Aorta (tissue), 5 donors: Measurements from ENCODE around the gene PADI2. TPM values are rescaled to one million over a fixed set of nuclear protein-coding genes. Genes with fewer than 3 reads are reported as not detected.

Source experiments
- ATAC-seq: fragments of 200-7000 bp; cut with Tn5 transposase; one replicate; pipeline ENCODE4 v1.9.1; 2022; ENCODE audit warnings: moderate library complexity; ENCODE audit not compliant: low FRiP score
- DNase-seq, 2 donors: peaks; one replicate each; pipeline ENCODE4 v3.0.0-alpha.2; 2020
- H3K27ac ChIP-seq, 2 donors: one replicate each; pipeline ENCODE4 v1.5.1; 2013; ENCODE audit warnings: low read length in 2 of 2, mild to moderate bottlenecking in 2 of 2, moderate library complexity in 2 of 2, control low read depth in 1 of 2, inconsistent platforms in 1 of 2, low read depth in 1 of 2
- H3K27me3 ChIP-seq, 2 donors: one replicate each; pipeline ENCODE4 v1.6.1; 2013; ENCODE audit warnings: control low read depth in 1 of 2, low read length in 1 of 2, mild to moderate bottlenecking in 1 of 2, moderate library complexity in 1 of 2; ENCODE audit not compliant: insufficient read depth in 2 of 2, control insufficient read depth in 1 of 2
- H3K36me3 ChIP-seq, 2 donors: one replicate each; pipeline ENCODE4 v1.6.1; 2013; ENCODE audit warnings: control low read depth in 1 of 2, low read length in 1 of 2, mild to moderate bottlenecking in 1 of 2; ENCODE audit not compliant: insufficient read depth in 2 of 2, control insufficient read depth in 1 of 2
- H3K4me1 ChIP-seq, 2 donors: one replicate each; pipeline ENCODE4 v1.6.1; 2013; ENCODE audit warnings: low read length in 2 of 2, control low read depth in 1 of 2, mild to moderate bottlenecking in 1 of 2, moderate library complexity in 1 of 2; ENCODE audit not compliant: insufficient read depth in 2 of 2, control insufficient read depth in 1 of 2
- H3K4me3 ChIP-seq, 2 donors: one replicate each; pipeline ENCODE4 v1.5.1; 2013; ENCODE audit warnings: low read length in 2 of 2, control low read depth in 1 of 2, mild to moderate bottlenecking in 1 of 2
- H3K9me3 ChIP-seq: one replicate; pipeline ENCODE4 v1.6.1; 2013; ENCODE audit warnings: mild to moderate bottlenecking, low read length; ENCODE audit not compliant: control insufficient read depth
- WGBS, 2 donors: extraction: QIAGEN DNeasy Blood & Tissue Kit; methylation state at CpG; one replicate each; pipeline ENCODE4 v1.1.7; 2013; 5-methylcytosine and 5-hydroxymethylcytosine counted together
- intact Hi-C, 2 donors: fragments of 100-400 bp; cut with DNase I; formaldehyde crosslinking; loops; one replicate each; pipeline versions ENCODE4 v1.14.2 to v1.15.0; 2022
- polyA plus RNA-seq, 2 donors: library from polyadenylated mRNA; stranded (reverse); fragments of 200-250 nt; gene quantifications; one replicate each; pipeline ENCODE4 v1.2.3, GENCODE V29; 2013
- total RNA-seq, 2 donors: library from RNA; stranded (reverse); fragmentation: NEBNext Ultra II Directional; extraction: Animal tissue kit (Norgen Biotek cat#: 25700); gene quantifications; one replicate each; pipeline ENCODE4 v1.2.1, GENCODE V29; 2021
- donor health status: healthy with polysubstance abuse.
- donor health status: Bipolar disorder and iron deficiency.
- donor health status: DM: no; HTN: no; CAD: no.
- donor health status: DM: no; HTN: no; CAD: no.
- donor health status: DM: yes; HTN: yes; CAD: no.

PADI2 gene
- total and polyA plus RNA-seq, 4 donors = 0.87 to 2.9 (median 2.0) TPM

- Histone ChIP-seq H3K9me3 (no peaks in the 10 kb centered on the region), H3K36me3 (no peaks in the 10 kb centered on the region), H3K4me1 (peaks cover 0 to 10% of the 10 kb centered on the region in 2 donors), H3K27ac (peak overlapping the region in 1 of 2 donors; percentile 64), H3K4me3 (peak overlapping the region; percentile 28 to 43), H3K27me3 (no peaks in the 10 kb centered on the region)
- intact Hi-C loops = loop anchor here in 1 of 2 donors (2.0 kb wide), 1 partner anchor 40 kb away; no protein-coding TSS in a partner anchor
- peak in 1 of 2 donors; percentile 46 for DNase-seq
- 5% methylated on average over 12 of the region's 12 CpGs for WGBS, 2 donors
- ATAC-seq = no peak
Measured at GRCh38 chr1:17053086-17053684, 66.1 kb downstream of the PADI2 start.

GRCh38 chr1:17052641-17053040 lies 66.6 kb downstream of the PADI2 start:
- ATAC-seq (no peak), DNase-seq (no peak)
- H3K4me1 ChIP-seq = peaks cover 0 to 10% of the 10 kb centered on the region in 2 donors
- H3K36me3 ChIP-seq = no peaks in the 10 kb centered on the region
- H3K9me3 ChIP-seq = no peaks in the 10 kb centered on the region
- no peak overlapping the region for H3K27ac ChIP-seq
- H3K4me3 ChIP-seq = peak overlapping the region in 1 of 2 donors; percentile 43
- intact Hi-C loops = loop anchor here in 1 of 2 donors (2.0 kb wide), 1 partner anchor 40 kb away; no protein-coding TSS in a partner anchor
- H3K27me3 ChIP-seq = no peaks in the 10 kb centered on the region

- DNase-seq = no peak
Measured at GRCh38 chr1:17052038-17052437, 67.2 kb downstream of the PADI2 start.

GRCh38 chr1:17047924-17048323 lies 71.3 kb downstream of the PADI2 start:
- Histone ChIP-seq H3K4me3 (no peak overlapping the region), H3K27me3 (no peaks in the 10 kb centered on the region), H3K4me1 (peaks cover 0 to 6% of the 10 kb centered on the region in 2 donors), H3K36me3 (peaks cover 0 to 3% of the 10 kb centered on the region in 2 donors), H3K9me3 (no peaks in the 10 kb centered on the region), H3K27ac (no peak overlapping the region)
- intact Hi-C loops = loop anchor here in 1 of 2 donors (2.0 kb wide), 1 partner anchor 97 kb away; no protein-coding TSS in a partner anchor
- ATAC-seq (no peak), DNase-seq (no peak)
- 74 to 81% methylated on average over 5 of the region's 5 CpGs for WGBS, 2 donors

More at GRCh38 chr1:17052038-17052437, 67.2 kb downstream of the PADI2 start:
- ATAC-seq = no peak
- Histone ChIP-seq H3K27ac (no peak overlapping the region), H3K36me3 (no peaks in the 10 kb centered on the region), H3K4me1 (peaks cover 0 to 10% of the 10 kb centered on the region in 2 donors), H3K27me3 (no peaks in the 10 kb centered on the region), H3K9me3 (no peaks in the 10 kb centered on the region), H3K4me3 (no peak overlapping the region)
- intact Hi-C loops = loop anchor here in 1 of 2 donors (2.0 kb wide), 1 partner anchor 39 kb away; no protein-coding TSS in a partner anchor
- WGBS, 2 donors = 80% methylated on average over 1 of the region's 1 CpG

- intact Hi-C loops = loop anchor here (1.0 to 2.0 kb wide), 2 partner anchors 95 kb away; no protein-coding TSS in a partner anchor
- peaks cover 0 to 3% of the 10 kb centered on the region in 2 donors for H3K36me3 ChIP-seq
- H3K4me3 ChIP-seq = no peak overlapping the region
- no peaks in the 10 kb centered on the region for H3K4me1 ChIP-seq
- no peaks in the 10 kb centered on the region for H3K27me3 ChIP-seq
- 51 to 54% methylated on average over 3 of the region's 3 CpGs for WGBS, 2 donors
- H3K9me3 ChIP-seq = no peaks in the 10 kb centered on the region
- DNase-seq (no peak), ATAC-seq (no peak)
- H3K27ac ChIP-seq = no peak overlapping the region
Measured at GRCh38 chr1:17046334-17046657, 73.0 kb downstream of the PADI2 start.

- peak overlapping the region in 1 of 2 donors; percentile 34 for H3K4me3 ChIP-seq
- no peaks in the 10 kb centered on the region for H3K27me3 ChIP-seq
- 12 to 15% methylated on average over 9 of the region's 9 CpGs for WGBS, 2 donors
- no peak for DNase-seq
- intact Hi-C loops = loop anchor here (1.0 to 2.0 kb wide), 2 partner anchors 94 to 95 kb away; no protein-coding TSS in a partner anchor
- H3K27ac ChIP-seq = no peak overlapping the region
- peak; percentile 62 for ATAC-seq
- no peaks in the 10 kb centered on the region for H3K4me1 ChIP-seq
- no peaks in the 10 kb centered on the region for H3K9me3 ChIP-seq
- peaks cover 0 to 3% of the 10 kb centered on the region in 2 donors for H3K36me3 ChIP-seq
Measured at GRCh38 chr1:17045634-17046333, 73.5 kb downstream of the PADI2 start.

GRCh38 chr1:17045150-17045549 lies 74.1 kb downstream of the PADI2 start:
- Histone ChIP-seq H3K36me3 (peaks cover 3 to 4% of the 10 kb centered on the region in 2 donors), H3K27ac (no peak overlapping the region), H3K9me3 (no peaks in the 10 kb centered on the region), H3K27me3 (no peaks in the 10 kb centered on the region), H3K4me3 (no peak overlapping the region), H3K4me1 (no peaks in the 10 kb centered on the region)
- DNase-seq (no peak), ATAC-seq (no peak)
- 49 to 63% methylated on average over 5 of the region's 5 CpGs for WGBS, 2 donors
- intact Hi-C loops = no loop called here

GRCh38 chr1:17043676-17044075 lies 75.6 kb downstream of the PADI2 start:
- intact Hi-C loops = no loop called here
- Histone ChIP-seq H3K27me3 (no peaks in the 10 kb centered on the region), H3K4me3 (no peak overlapping the region), H3K36me3 (peaks cover 3 to 6% of the 10 kb centered on the region in 2 donors), H3K9me3 (no peaks in the 10 kb centered on the region), H3K4me1 (no peaks in the 10 kb centered on the region), H3K27ac (no peak overlapping the region)
- ATAC-seq = no peak
- 80 to 84% methylated on average over 5 of the region's 5 CpGs for WGBS, 2 donors
- no peak for DNase-seq
